ENCODE results near the gene ROBO1.

DNA sequence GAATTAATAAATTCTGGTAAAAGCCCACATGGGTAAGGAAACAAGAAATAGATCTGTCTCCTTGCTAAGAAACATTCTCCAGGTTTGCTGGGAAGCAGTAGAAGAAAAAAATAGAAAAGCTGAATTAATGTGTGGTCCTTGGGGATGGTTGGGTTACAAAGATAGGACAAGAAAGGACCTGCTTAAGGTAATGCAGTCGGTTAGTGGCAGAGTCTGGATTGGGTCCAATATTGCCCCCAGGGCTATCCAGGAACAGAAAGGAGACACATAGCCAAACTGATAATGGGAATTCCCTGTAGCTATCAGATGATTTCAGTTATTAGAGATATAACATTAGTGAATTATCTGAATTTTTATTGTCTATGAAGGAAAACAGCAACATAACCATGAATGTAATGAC, 584.3 kb downstream of the ROBO1 start:
- TF ChIP-seq, protein P1, sequence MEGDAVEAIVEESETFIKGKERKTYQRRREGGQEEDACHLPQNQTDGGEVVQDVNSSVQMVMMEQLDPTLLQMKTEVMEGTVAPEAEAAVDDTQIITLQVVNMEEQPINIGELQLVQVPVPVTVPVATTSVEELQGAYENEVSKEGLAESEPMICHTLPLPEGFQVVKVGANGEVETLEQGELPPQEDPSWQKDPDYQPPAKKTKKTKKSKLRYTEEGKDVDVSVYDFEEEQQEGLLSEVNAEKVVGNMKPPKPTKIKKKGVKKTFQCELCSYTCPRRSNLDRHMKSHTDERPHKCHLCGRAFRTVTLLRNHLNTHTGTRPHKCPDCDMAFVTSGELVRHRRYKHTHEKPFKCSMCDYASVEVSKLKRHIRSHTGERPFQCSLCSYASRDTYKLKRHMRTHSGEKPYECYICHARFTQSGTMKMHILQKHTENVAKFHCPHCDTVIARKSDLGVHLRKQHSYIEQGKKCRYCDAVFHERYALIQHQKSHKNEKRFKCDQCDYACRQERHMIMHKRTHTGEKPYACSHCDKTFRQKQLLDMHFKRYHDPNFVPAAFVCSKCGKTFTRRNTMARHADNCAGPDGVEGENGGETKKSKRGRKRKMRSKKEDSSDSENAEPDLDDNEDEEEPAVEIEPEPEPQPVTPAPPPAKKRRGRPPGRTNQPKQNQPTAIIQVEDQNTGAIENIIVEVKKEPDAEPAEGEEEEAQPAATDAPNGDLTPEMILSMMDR (IDR thresholded peaks at IDR 0.05; ENCODE audit: low read depth, low read length, missing input control), result no peak
- TF ChIP-seq SP1 (IDR thresholded peaks at IDR 0.05), result no peak
- no peak for TF ChIP-seq YY1 (IDR thresholded peaks at IDR 0.05)
- TF ChIP-seq, protein P2, sequence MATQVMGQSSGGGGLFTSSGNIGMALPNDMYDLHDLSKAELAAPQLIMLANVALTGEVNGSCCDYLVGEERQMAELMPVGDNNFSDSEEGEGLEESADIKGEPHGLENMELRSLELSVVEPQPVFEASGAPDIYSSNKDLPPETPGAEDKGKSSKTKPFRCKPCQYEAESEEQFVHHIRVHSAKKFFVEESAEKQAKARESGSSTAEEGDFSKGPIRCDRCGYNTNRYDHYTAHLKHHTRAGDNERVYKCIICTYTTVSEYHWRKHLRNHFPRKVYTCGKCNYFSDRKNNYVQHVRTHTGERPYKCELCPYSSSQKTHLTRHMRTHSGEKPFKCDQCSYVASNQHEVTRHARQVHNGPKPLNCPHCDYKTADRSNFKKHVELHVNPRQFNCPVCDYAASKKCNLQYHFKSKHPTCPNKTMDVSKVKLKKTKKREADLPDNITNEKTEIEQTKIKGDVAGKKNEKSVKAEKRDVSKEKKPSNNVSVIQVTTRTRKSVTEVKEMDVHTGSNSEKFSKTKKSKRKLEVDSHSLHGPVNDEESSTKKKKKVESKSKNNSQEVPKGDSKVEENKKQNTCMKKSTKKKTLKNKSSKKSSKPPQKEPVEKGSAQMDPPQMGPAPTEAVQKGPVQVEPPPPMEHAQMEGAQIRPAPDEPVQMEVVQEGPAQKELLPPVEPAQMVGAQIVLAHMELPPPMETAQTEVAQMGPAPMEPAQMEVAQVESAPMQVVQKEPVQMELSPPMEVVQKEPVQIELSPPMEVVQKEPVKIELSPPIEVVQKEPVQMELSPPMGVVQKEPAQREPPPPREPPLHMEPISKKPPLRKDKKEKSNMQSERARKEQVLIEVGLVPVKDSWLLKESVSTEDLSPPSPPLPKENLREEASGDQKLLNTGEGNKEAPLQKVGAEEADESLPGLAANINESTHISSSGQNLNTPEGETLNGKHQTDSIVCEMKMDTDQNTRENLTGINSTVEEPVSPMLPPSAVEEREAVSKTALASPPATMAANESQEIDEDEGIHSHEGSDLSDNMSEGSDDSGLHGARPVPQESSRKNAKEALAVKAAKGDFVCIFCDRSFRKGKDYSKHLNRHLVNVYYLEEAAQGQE (IDR thresholded peaks at IDR 0.05), result no peak
- TF ChIP-seq FOXA1 (IDR thresholded peaks at IDR 0.05), result no peak
- TF ChIP-seq TAF1 (conservative IDR thresholded peaks at IDR 0.05), result no peak
- no peak for TF ChIP-seq FOXA2 (IDR thresholded peaks at IDR 0.05)
